Mucosa of gallbladder (tissue), 1 donor: Measurements from ENCODE around the gene SLC45A1. TPM values are rescaled to one million over a fixed set of nuclear protein-coding genes. Genes with fewer than 3 reads are reported as not detected.
A peak's percentile ranks its signal among the peaks of the same experiment; 100 is the strongest.
"Not testable (repeated sequence)": the region's sequence is repeated elsewhere in the genome, so short reads cannot be mapped to it uniquely, and the experiment has no call there.

ENCODE experiments used
- DNase-seq: peaks from one replicate; pipeline ENCODE4 v3.0.0-alpha.2; 2020; ENCODE audit warnings: low spot score
- total RNA-seq: library from RNA; stranded (reverse); gene quantifications from one replicate; pipeline ENCODE4 v1.2.1, GENCODE V29; 2021
- donor health status: DM: no; HTN: no; CAD: no.

The SLC45A1 gene
- total RNA-seq, 1 donor from 2014 or later, result 5.0 TPM

GRCh38 chr1:8367571-8368194, 49.8 kb downstream of the SLC45A1 start:
- no peak for DNase-seq

- DNase-seq, result no peak
Measured at GRCh38 chr1:8368956-8369639, 51.2 kb downstream of the SLC45A1 start.

GRCh38 chr1:8370046-8370881, 52.4 kb downstream of the SLC45A1 start:
- peak; percentile 77 for DNase-seq

GRCh38 chr1:8370905-8371315, 53.0 kb downstream of the SLC45A1 start:
- no peak for DNase-seq

GRCh38 chr1:8371372-8371991, 53.6 kb downstream of the SLC45A1 start:
- DNase-seq, result no peak

GRCh38 chr1:8373125-8373524, 55.2 kb downstream of the SLC45A1 start:
- DNase-seq, result no peak

- peak; percentile 74 for DNase-seq
Measured at GRCh38 chr1:8373581-8374241, 55.8 kb downstream of the SLC45A1 start.

GRCh38 chr1:8374356-8374755, 56.4 kb downstream of the SLC45A1 start:
- DNase-seq, result no peak

GRCh38 chr1:8374812-8375211, 56.9 kb downstream of the SLC45A1 start:
- DNase-seq, result no peak

GRCh38 chr1:8376358-8376840, 58.5 kb downstream of the SLC45A1 start:
- DNase-seq, result no peak

GRCh38 chr1:8377271-8377981, 59.5 kb downstream of the SLC45A1 start:
- DNase-seq, result no peak

GRCh38 chr1:8378178-8378577, 60.3 kb downstream of the SLC45A1 start:
- DNase-seq, result no peak

- DNase-seq, result no peak
Measured at GRCh38 chr1:8378981-8379470, 61.1 kb downstream of the SLC45A1 start.

- no peak for DNase-seq
Measured at GRCh38 chr1:8379513-8380186, 61.7 kb downstream of the SLC45A1 start.

- DNase-seq, result not testable (repeated sequence)
Measured at GRCh38 chr1:8380310-8380709, 62.4 kb downstream of the SLC45A1 start.

GRCh38 chr1:8381618-8382017, 63.7 kb downstream of the SLC45A1 start:
- DNase-seq, result no peak

GRCh38 chr1:8382051-8382505, 64.2 kb downstream of the SLC45A1 start:
- no peak for DNase-seq

- no peak for DNase-seq
Measured at GRCh38 chr1:8382608-8383505, 64.9 kb downstream of the SLC45A1 start.

GRCh38 chr1:8384088-8384487, 66.2 kb downstream of the SLC45A1 start:
- DNase-seq, result no peak
